NCI-H1048 (cell line): ENCODE measurements around the gene CLSTN2.

Source experiments
- DNase-seq: peaks from one replicate; lab custom pipeline; 2025; lab: John Stamatoyannopoulos, UW

The CLSTN2 gene

GRCh38 chr3:140453750-140454149 is 518.8 kb downstream of the CLSTN2 start:
- no peak for DNase-seq

DNA sequence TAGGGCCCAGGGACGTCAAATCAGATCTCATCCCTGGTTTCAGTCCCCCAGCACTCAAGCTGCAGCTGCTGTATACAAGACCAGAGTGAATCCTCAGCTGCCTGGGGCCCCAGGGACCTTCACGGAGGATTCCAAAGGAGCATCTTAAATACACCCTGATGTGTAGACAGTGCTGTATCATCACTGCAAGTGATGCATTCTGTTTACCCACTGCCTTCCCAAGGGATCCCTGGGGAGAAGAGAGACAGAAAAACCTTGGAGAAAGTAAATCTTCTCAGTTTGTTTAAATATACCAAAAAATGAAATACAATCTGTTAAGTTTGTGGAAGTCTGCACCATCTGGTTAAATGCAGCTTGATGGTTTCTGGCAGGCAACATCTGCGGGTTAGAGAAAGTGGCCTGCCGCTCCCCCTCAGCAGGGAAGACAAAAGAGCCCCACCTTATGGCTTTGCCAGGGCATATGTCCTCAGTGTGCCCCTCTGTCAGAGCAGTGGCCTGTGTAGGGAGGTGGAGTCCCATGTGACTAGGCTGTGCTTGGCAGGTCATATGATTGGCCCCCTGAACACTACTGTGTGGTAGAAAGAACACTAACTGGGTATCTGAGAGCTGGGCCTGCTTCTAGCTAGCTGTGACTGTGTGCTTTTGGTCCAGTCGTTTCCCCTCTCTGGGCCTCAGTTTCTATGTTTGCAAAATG is 520.7 kb downstream of the CLSTN2 start:
- no peak for DNase-seq

DNA sequence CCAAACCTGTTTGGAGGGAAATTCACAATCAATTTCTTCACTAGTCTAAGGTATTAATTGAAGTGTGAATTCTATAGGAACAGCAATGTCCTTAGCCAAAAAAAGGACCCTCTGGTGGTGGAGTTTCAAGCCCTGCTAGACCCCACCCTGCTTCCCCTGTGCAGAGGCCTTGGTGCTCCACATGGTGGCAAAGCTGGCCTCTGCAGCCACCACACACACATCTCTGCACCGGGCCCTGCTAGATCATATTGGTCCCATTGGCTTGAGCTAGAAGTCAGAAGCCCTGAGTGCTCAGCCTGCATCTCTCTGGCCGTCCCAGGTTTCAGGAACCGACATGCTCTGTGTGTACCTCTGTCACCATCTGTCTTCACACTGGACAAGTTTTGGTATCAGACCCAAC is 522.0 kb downstream of the CLSTN2 start:
- DNase-seq = no peak

DNA sequence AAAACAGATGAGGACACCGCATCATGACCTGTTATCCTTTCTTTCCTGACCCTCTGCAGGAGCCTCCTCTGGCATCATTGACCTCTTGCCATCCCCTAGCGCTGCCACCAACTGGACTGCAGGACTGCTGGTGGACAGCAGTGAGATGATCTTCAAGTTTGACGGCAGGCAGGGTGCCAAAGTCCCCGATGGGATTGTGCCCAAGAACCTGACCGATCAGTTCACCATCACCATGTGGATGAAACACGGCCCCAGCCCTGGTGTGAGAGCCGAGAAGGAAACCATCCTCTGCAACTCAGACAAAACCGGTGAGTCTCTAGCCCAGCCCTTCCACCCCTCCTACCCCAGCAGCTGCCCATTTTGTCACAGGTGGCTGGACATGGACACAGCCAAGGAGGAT is 524.5 kb downstream of the CLSTN2 start:
- no peak for DNase-seq

DNA sequence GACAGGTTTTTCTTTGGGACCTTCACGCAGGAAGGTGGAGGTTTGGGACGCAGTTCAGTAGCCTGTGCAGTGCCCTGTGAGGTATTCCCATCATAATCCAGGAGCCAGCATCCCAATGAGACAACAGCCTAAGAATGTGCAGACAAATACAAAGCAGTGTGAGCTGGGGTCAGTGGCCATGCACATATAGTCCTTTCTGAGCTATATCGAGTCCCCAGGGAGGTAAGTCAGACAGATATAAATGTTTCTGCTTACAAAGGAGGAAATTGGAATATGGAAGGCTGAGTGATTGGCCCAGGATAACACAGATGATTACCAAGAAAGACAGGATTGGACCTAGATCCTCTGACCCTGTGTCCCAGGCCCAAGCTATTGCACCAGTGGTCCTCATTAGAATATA is 526.3 kb downstream of the CLSTN2 start:
- no peak for DNase-seq

- DNase-seq = no peak
Measured at GRCh38 chr3:140463355-140463754, 528.4 kb downstream of the CLSTN2 start.

GRCh38 chr3:140465988-140466387 is 531.0 kb downstream of the CLSTN2 start:
- DNase-seq = no peak

GRCh38 chr3:140466535-140466934 is 531.5 kb downstream of the CLSTN2 start:
- no peak for DNase-seq

- no peak for DNase-seq
Measured at GRCh38 chr3:140467104-140467577, 532.2 kb downstream of the CLSTN2 start.

DNA sequence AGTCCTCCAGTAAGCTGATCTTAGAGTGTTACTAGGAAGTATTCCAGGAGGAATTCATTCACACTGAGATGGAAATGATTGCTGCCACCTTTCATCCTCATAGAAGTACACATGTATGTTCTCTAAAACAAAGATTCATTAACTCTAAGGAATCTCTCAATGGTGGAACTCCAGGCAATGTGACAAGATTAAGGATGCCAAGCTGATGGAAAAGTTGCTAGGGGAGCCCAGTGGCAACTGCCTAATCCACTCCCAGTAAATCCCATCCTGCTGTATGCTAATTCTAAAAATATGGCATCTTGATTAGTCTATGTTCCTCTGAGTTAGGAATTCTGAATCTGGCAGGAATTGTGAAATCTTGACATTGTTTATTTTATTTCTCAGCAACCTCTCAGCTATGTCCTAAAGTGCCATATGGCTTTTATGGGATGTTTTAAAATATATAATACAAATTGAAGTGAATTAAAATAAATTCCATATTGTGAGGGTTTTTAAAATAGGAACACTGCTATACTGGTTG is 532.9 kb downstream of the CLSTN2 start:
- DNase-seq = no peak

- no peak for DNase-seq
Measured at GRCh38 chr3:140468407-140468806, 533.4 kb downstream of the CLSTN2 start.

- DNase-seq = no peak
Measured at GRCh38 chr3:140469491-140469890, 534.5 kb downstream of the CLSTN2 start.

DNA sequence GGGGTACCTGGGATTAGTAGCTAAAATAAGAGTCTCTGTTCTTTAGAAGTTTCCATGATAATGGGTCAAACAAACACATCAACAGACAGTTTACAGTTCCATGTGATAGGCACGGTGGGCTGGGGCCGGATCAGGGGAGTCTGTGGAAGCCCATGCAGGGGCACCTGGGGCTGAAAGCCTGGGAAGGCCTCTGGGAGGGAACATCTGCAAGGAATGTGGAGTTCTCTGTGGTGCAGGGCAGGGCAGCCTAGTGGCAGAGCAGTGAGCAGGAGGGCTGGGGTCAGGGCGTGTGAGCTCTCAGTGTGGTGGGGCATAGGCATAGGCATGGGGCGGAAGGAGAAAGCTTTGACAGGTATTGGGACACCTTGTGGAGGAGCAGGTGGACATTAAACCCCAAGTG is 535.2 kb downstream of the CLSTN2 start:
- no peak for DNase-seq

- DNase-seq = no peak
Measured at GRCh38 chr3:140470962-140471361, 536.0 kb downstream of the CLSTN2 start.

DNA sequence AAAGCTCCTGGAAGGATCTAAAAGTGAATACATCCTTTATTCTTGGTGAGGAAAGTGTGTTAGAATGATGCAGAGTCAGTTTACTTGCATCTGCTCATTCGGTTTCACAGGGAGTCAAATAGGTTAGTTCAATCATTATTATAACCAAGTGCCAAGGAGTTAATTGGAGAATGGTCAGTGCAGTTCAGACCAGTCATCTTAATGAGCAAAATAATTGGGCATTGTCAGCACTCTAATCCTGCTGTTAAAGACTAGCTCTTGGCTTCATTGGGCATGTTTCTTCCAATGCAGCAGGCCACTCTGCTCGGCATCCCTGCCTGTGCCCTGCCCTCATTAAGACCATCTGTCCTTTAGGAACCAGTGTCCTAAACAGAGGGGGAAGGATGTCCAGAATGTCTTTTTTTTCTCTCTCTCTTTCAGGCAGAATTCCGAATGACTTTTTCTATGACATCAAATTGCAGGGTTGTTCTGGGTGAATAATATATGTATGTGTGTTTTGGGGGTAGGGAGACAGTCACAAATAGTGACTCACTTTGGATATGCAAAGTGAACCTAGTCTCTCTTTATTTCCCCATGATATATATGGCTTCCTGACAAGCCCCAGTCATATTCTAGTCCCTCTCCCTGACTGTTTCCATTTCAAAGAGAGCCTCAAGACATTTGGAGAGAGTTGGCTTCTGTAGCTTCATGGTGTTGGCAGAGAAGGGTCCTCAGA is 537.5 kb downstream of the CLSTN2 start:
- DNase-seq = no peak

DNA sequence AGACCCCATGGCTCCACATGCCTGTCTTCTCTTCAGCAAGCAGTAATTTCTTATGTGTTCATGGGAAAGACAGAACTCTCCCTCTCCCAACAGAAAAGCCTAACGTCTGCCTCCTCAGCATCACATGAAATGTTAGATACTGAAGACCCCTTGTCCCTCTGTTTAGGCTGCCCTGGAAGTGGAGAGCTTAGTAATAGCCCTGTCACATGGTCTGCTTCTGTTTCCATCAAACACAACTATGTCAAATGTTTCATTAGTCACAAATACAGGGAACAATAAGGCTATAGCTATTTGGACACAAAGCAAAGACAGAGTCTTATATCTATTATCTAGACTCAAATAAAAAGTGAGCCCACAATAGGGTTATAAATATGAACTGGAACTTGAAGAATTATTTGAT is 552.6 kb downstream of the CLSTN2 start:
- no peak for DNase-seq

GRCh38 chr3:140493271-140493670 is 558.3 kb downstream of the CLSTN2 start:
- no peak for DNase-seq

DNA sequence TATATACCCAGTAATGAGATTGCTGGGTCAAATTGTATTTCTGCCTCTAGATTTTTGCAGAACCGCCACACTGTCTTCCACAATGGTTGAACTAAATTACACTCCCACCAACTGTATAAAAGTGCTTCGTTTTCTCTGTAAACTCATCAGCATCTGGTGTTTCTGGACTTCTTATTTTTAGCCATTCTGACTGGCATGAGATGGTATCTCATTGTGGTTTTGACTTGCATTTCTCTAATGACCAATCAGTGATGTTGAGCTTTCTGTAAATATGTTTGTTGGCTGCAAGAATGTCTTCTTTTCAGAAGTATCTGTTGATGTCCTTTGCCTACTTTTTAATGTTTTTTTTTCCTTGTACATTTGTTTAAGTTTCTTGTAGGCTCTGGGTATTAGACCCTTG is 560.0 kb downstream of the CLSTN2 start:
- no peak for DNase-seq

DNA sequence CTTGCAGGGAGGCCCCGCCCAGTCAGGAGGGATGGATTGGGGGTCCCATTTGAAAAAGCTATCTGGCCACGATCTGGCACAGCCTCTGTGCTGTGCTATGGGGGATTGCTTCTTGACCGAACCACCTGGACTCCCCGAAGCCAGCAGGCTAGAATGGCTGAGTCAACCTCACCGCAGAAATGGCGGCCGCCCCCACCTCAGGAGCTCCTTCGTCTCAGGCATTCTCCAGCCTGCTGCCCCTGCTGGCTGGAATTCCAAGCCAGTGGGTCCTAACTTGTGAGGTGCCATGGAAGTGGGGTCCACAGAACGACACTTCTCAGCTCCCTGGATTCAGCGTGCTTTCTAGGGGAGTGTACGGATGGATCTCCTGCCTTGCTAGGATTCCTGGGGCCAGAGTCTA is 562.3 kb downstream of the CLSTN2 start:
- DNase-seq = no peak

GRCh38 chr3:140499114-140499757 is 564.3 kb downstream of the CLSTN2 start:
- no peak for DNase-seq

DNA sequence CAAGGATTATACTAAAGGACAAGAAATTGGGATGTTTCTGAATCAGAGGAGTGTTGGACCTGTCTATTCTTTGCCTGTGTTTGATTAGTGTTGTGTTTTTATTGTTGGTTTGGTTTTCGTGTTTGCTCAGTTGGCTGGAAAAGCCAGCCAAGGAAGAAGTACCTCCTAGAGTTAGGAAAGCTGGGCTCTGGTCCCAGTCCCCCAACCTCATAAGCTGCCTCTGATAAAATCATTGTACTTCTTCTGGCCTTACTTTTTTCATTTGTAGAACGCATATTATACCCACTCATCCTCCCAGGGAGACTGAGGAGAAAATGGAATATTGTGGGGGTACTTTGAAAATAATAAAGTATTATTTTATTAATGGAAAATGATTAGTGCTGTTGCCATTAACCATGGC is 565.5 kb downstream of the CLSTN2 start:
- DNase-seq = no peak

DNA sequence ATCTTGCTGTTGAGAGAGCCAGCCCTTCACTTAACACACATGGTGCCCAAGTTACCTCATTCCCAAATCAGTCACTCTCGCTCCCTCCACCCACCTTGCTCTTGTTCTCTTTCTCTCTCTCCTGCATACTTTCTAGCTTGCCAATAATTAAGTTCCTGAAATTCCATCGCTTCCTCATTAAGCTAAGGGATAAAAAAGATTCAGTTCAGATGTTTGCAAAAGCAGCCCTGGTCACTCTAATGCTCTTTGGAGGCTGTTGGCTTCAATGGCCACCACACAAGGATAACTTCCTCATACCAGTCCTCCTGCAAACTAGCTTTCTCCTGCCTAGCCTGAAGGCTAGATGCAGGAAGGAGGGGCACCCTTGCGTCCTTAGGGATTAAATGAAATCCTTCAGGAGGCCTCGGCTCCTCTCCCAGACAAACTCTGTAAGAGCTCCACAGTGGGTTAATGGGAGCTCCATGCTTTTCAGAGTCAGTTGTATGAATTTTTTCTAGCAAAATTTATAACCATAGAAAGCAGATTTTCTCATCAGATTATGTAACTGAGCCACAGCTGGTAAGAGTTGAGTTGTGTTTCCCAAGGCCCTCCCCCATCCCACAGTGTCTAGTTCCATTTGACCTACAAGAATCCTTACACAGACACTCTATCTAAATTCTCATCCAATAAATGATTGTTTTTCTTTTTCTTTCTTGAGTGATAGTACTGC is 566.2 kb downstream of the CLSTN2 start:
- DNase-seq = no peak
